HepG2 (cell line): ENCODE data around the gene CDKN1C. TPM values are rescaled to one million over a fixed set of nuclear protein-coding genes. Genes with fewer than 3 reads are reported as not detected.

Source experiments
- ARID2 ChIP-seq: sonication (generic); formaldehyde crosslinking; IDR thresholded peaks from 2 replicates; pipeline ENCODE4 v1.8.1; 2022; ENCODE audit warnings: mild to moderate bottlenecking, missing genetic modification reagents, borderline replicate concordance
- BORCS8-MEF2B ChIP-seq: sonication (generic); formaldehyde crosslinking; IDR thresholded peaks from 2 replicates; pipeline ENCODE4 v1.8.0; 2022; ENCODE audit warnings: mild to moderate bottlenecking, missing genetic modification reagents
- DNMT3B ChIP-seq: conservative IDR thresholded peaks from 2 replicates; pipeline ENCODE4 v1.6.1; 2016; ENCODE audit warnings: missing biosample characterization, control low read depth
- ETV5 ChIP-seq: IDR thresholded peaks from 2 replicates; pipeline ENCODE4 v1.6.1; 2018; ENCODE audit warnings: missing biosample characterization, missing genetic modification reagents, inconsistent platforms, borderline replicate concordance
- GATAD2A ChIP-seq: IDR thresholded peaks from 2 replicates; pipeline ENCODE4 v1.6.1; 2016
- SKI ChIP-seq: fragments of 450-650 bp; IDR thresholded peaks from one replicate; pipeline ENCODE4 v1.6.1; 2018; ENCODE audit warnings: mild to moderate bottlenecking; ENCODE audit not compliant: partially characterized antibody
- SNRNP70 ChIP-seq: fragments of 200-400 bp; formaldehyde crosslinking; IDR thresholded peaks from 2 replicates; pipeline ENCODE4 v1.6.1; 2017; ENCODE audit warnings: mild to moderate bottlenecking, low read depth, low read length, moderate library complexity
- SSRP1 ChIP-seq: IDR thresholded peaks from 2 replicates; pipeline ENCODE4 v1.6.1; 2016; ENCODE audit warnings: control low read depth
- TAF1 ChIP-seq: sonication (generic); formaldehyde crosslinking; IDR thresholded peaks from 2 replicates; pipeline ENCODE4 v1.4.0; 2020; ENCODE audit warnings: missing genetic modification reagents
- ZNF138 ChIP-seq: sonication (generic); formaldehyde crosslinking; IDR thresholded peaks from 2 replicates; pipeline ENCODE4 v1.5.0; 2020; ENCODE audit warnings: mild to moderate bottlenecking, low read depth, missing genetic modification reagents
- ZNF33B ChIP-seq: sonication (generic); formaldehyde crosslinking; IDR thresholded peaks from 2 replicates; pipeline ENCODE4 v1.5.1; 2020; ENCODE audit warnings: mild to moderate bottlenecking, missing genetic modification reagents
- ZNF577 ChIP-seq: sonication (generic); formaldehyde crosslinking; IDR thresholded peaks from 2 replicates; pipeline ENCODE4 v1.4.0; 2020; ENCODE audit warnings: mild to moderate bottlenecking, low read depth, missing genetic modification reagents, borderline replicate concordance
- ZNF737 ChIP-seq: sonication (generic); formaldehyde crosslinking; IDR thresholded peaks from 2 replicates; pipeline ENCODE4 v1.5.0; 2020; ENCODE audit warnings: missing genetic modification reagents, mild to moderate bottlenecking, borderline replicate concordance
- polyA plus RNA-seq, 8 experiments: library from polyadenylated mRNA; depleted of rRNA in 3 of 8; stranded (reverse) in 7 of 8; unstranded in 1 of 8; fragments of >200 nt; fragmentation: Illumina TruSeq in 4 of 8; extraction: Trizol in 4 of 8; gene quantifications; 2 replicates each; pipeline versions ENCODE4 v1.2.1 to v1.2.3, GENCODE V29; 2011 to 2016; ENCODE audit warnings: low read depth in 4 of 8, missing spikeins in 1 of 8, mixed read lengths in 1 of 8; ENCODE audit not compliant: insufficient read depth in 1 of 8
- total RNA-seq, 5 experiments: library from RNA; depleted of rRNA; stranded (reverse); fragments of >200 nt; fragmentation: Illumina TruSeq; extraction: Trizol; gene quantifications; 2 replicates each; pipeline ENCODE4 v1.2.3, GENCODE V29; 2016; ENCODE audit warnings: low read depth in 1 of 5
- TF ChIP-seq, protein P1 (sequence below): sonication (generic); formaldehyde crosslinking; IDR thresholded peaks from one replicate; pipeline ENCODE4 v1.5.1; 2020; ENCODE audit warnings: mild to moderate bottlenecking, missing genetic modification reagents; ENCODE audit errors: not compliant biosample characterization
- TF ChIP-seq, protein P2 (sequence below): sonication (generic); formaldehyde crosslinking; IDR thresholded peaks from 2 replicates; pipeline ENCODE4 v1.5.1; 2020; ENCODE audit warnings: missing genetic modification reagents, mild to moderate bottlenecking, borderline replicate concordance
- TF ChIP-seq, protein P3 (sequence below): sonication (generic); formaldehyde crosslinking; IDR thresholded peaks from 2 replicates; pipeline ENCODE4 v1.4.0; 2020; ENCODE audit warnings: mild to moderate bottlenecking, low read depth, missing genetic modification reagents

The CDKN1C gene
- total and polyA plus RNA-seq, 2 of the 13 experiments (the other 11 are each of a cell fraction or from before 2014, with no cell fraction given): not detected

DNA sequence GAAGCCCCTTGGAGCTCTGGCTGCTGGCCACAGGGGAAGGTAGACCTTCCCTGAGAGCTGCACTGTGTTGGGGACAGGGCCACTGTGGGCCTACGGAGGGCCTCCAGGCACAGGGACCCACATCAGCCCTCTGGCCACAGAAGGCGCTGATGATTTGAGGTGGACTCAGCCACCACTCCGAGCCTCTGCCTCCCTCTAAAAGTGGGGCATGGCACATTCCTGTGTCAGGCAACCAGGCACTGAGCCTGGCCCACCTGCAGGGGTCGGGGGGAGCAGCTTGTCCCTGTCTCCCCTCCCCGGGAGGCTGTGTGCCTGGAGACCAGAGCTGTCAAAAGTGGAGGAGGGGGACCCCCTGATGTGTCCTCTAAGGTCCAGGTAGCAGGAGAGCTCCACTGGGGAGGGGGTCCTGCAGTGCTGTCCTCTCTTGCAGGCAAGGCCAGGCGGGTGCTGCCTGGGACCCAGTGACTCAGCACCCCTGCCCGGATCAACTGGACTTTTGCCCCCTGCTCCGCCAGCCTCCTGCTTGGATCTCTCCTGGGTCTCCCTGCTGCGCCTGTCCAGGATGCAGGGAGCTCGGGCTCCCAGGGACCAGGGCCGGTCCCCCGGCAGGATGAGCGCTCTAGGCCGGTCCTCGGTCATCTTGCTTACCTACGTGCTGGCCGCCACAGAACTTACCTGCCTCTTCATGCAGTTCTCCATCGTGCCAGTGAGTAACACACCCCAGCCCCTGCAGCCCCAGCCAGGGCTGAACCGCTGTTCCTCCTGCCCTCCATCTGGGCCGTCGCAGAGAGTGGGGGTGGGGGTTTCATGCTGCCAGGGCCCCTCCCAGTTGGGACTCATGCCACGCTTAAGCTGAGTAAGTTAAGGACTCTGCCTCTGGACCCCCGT lies 17.5 kb upstream of the CDKN1C start (continued):
- TF ChIP-seq, protein P1, sequence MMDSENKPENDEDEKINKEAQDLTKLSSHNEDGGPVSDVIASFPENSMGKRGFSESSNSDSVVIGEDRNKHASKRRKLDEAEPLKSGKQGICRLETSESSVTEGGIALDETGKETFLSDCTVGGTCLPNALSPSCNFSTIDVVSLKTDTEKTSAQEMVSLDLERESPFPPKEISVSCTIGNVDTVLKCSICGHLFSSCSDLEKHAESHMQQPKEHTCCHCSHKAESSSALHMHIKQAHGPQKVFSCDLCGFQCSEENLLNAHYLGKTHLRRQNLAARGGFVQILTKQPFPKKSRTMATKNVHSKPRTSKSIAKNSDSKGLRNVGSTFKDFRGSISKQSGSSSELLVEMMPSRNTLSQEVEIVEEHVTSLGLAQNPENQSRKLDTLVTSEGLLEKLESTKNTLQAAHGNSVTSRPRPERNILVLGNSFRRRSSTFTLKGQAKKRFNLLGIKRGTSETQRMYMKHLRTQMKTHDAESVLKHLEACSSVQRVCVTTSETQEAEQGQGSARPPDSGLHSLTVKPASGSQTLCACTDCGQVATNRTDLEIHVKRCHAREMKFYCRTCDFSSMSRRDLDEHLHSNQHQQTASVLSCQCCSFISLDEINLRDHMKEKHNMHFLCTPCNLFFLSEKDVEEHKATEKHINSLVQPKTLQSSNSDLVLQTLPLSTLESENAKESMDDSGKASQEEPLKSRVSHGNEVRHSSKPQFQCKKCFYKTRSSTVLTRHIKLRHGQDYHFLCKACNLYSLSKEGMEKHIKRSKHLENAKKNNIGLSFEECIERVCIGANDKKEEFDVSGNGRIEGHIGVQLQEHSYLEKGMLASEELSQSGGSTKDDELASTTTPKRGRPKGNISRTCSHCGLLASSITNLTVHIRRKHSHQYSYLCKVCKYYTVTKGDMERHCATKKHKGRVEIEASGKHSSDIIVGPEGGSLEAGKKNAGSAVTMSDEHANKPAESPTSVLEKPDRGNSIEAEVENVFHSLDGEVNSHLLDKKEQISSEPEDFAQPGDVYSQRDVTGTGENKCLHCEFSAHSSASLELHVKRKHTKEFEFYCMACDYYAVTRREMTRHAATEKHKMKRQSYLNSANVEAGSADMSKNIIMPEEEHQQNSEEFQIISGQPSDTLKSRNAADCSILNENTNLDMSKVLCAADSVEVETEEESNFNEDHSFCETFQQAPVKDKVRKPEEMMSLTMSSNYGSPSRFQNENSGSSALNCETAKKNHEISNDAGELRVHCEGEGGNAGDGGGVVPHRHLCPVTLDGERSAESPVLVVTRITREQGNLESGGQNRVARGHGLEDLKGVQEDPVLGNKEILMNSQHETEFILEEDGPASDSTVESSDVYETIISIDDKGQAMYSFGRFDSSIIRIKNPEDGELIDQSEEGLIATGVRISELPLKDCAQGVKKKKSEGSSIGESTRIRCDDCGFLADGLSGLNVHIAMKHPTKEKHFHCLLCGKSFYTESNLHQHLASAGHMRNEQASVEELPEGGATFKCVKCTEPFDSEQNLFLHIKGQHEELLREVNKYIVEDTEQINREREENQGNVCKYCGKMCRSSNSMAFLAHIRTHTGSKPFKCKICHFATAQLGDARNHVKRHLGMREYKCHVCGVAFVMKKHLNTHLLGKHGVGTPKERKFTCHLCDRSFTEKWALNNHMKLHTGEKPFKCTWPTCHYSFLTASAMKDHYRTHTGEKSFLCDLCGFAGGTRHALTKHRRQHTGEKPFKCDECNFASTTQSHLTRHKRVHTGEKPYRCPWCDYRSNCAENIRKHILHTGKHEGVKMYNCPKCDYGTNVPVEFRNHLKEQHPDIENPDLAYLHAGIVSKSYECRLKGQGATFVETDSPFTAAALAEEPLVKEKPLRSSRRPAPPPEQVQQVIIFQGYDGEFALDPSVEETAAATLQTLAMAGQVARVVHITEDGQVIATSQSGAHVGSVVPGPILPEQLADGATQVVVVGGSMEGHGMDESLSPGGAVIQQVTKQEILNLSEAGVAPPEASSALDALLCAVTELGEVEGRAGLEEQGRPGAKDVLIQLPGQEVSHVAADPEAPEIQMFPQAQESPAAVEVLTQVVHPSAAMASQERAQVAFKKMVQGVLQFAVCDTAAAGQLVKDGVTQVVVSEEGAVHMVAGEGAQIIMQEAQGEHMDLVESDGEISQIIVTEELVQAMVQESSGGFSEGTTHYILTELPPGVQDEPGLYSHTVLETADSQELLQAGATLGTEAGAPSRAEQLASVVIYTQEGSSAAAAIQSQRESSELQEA: no peak
- TF ChIP-seq TAF1 (peak; percentile 44; the same call in 1 of the 2 replicates), SKI (peak; percentile 43), DNMT3B (no peak), ZNF737 (CRISPR knock-in tag) (no peak), SSRP1 (CRISPR knock-in tag) (no peak), ZNF138 (CRISPR knock-in tag) (no peak), ZNF577 (CRISPR knock-in tag) (no peak), ARID2 (CRISPR knock-in tag) (no peak), ETV5 (CRISPR knock-in tag) (no peak), GATAD2A (peak; percentile 46), ZNF33B (CRISPR knock-in tag) (no peak), BORCS8-MEF2B (no peak; the same call in 1 of the 2 replicates), SNRNP70 (no peak)
- TF ChIP-seq, protein P2, sequence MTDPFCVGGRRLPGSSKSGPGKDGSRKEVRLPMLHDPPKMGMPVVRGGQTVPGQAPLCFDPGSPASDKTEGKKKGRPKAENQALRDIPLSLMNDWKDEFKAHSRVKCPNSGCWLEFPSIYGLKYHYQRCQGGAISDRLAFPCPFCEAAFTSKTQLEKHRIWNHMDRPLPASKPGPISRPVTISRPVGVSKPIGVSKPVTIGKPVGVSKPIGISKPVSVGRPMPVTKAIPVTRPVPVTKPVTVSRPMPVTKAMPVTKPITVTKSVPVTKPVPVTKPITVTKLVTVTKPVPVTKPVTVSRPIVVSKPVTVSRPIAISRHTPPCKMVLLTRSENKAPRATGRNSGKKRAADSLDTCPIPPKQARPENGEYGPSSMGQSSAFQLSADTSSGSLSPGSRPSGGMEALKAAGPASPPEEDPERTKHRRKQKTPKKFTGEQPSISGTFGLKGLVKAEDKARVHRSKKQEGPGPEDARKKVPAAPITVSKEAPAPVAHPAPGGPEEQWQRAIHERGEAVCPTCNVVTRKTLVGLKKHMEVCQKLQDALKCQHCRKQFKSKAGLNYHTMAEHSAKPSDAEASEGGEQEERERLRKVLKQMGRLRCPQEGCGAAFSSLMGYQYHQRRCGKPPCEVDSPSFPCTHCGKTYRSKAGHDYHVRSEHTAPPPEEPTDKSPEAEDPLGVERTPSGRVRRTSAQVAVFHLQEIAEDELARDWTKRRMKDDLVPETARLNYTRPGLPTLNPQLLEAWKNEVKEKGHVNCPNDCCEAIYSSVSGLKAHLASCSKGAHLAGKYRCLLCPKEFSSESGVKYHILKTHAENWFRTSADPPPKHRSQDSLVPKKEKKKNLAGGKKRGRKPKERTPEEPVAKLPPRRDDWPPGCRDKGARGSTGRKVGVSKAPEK (CRISPR knock-in tag): no peak
- TF ChIP-seq, protein P3, sequence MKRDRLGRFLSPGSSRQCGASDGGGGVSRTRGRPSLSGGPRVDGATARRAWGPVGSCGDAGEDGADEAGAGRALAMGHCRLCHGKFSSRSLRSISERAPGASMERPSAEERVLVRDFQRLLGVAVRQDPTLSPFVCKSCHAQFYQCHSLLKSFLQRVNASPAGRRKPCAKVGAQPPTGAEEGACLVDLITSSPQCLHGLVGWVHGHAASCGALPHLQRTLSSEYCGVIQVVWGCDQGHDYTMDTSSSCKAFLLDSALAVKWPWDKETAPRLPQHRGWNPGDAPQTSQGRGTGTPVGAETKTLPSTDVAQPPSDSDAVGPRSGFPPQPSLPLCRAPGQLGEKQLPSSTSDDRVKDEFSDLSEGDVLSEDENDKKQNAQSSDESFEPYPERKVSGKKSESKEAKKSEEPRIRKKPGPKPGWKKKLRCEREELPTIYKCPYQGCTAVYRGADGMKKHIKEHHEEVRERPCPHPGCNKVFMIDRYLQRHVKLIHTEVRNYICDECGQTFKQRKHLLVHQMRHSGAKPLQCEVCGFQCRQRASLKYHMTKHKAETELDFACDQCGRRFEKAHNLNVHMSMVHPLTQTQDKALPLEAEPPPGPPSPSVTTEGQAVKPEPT (CRISPR knock-in tag): 0 out of 2 replicates have a peak, but pooled peaks have one; percentile 37
